Astrocyte of the cerebellum (primary cell): ENCODE measurements around the gene KLHL3.

Experiments used
- DNase-seq: peaks from one replicate; pipeline ENCODE4 v3.0.0-alpha.2; 2011; ENCODE audit warnings: low read depth
- H3K4me3 ChIP-seq: 2 replicates; pipeline ENCODE4 v1.5.1; 2011; ENCODE audit warnings: mild to moderate bottlenecking, low read depth, low read length, moderate library complexity
- in situ Hi-C: cut with HindIII; loops from 2 replicates; pipeline ENCODE4 v1.10.0; 2017; ENCODE audit warnings: low sequenced_read_pairs
- TF ChIP-seq, protein P1 (sequence below): IDR thresholded peaks from 2 replicates; pipeline ENCODE4 v1.5.1; 2012; ENCODE audit warnings: low read length, low read depth, moderate library complexity, mild to moderate bottlenecking; ENCODE audit errors: missing control alignments

Gene KLHL3

DNA sequence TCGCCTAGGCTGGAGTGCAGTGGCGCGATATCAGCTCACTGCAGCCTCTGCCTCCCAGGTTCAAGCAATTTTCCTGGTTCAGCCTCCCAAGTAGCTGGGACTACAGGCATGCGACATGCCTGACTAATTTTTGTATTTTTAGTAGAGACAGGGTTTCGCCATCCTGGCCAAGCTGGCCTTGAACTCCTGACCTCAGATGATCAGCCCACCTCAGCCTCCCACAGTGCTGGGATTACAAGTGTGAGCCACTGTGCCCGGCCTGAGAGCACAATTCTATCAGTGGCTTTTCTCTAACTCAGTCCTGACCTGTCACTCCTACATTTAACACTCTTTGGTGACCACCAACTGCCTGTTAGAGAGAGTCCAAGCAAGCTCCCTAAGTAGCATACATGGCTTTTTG is 154.1 kb downstream of the KLHL3 start:
- TF ChIP-seq, protein P1, sequence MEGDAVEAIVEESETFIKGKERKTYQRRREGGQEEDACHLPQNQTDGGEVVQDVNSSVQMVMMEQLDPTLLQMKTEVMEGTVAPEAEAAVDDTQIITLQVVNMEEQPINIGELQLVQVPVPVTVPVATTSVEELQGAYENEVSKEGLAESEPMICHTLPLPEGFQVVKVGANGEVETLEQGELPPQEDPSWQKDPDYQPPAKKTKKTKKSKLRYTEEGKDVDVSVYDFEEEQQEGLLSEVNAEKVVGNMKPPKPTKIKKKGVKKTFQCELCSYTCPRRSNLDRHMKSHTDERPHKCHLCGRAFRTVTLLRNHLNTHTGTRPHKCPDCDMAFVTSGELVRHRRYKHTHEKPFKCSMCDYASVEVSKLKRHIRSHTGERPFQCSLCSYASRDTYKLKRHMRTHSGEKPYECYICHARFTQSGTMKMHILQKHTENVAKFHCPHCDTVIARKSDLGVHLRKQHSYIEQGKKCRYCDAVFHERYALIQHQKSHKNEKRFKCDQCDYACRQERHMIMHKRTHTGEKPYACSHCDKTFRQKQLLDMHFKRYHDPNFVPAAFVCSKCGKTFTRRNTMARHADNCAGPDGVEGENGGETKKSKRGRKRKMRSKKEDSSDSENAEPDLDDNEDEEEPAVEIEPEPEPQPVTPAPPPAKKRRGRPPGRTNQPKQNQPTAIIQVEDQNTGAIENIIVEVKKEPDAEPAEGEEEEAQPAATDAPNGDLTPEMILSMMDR: no peak
- in situ Hi-C loops: no loop called here
- no peak overlapping the region for H3K4me3 ChIP-seq
- DNase-seq: no peak

GRCh38 chr5:137580030-137580429 is 155.9 kb downstream of the KLHL3 start:
- no peak overlapping the region for H3K4me3 ChIP-seq
- in situ Hi-C loops: no loop called here
- no peak for DNase-seq
- TF ChIP-seq, protein P1: peak; percentile 26

- in situ Hi-C loops: no loop called here
- no peak overlapping the region for H3K4me3 ChIP-seq
- no peak for DNase-seq
- TF ChIP-seq, protein P1: no peak
These were observed 160.0 kb downstream of the KLHL3 start for GRCh38 chr5:137575847-137576246.

- in situ Hi-C loops: no loop called here
- no peak overlapping the region for H3K4me3 ChIP-seq
- TF ChIP-seq, protein P1: no peak
- no peak for DNase-seq
These were observed 160.7 kb downstream of the KLHL3 start for GRCh38 chr5:137575211-137575610.

GRCh38 chr5:137573376-137573775 is 162.5 kb downstream of the KLHL3 start:
- in situ Hi-C loops: no loop called here
- no peak overlapping the region for H3K4me3 ChIP-seq
- TF ChIP-seq, protein P1: no peak
- DNase-seq: no peak

DNA sequence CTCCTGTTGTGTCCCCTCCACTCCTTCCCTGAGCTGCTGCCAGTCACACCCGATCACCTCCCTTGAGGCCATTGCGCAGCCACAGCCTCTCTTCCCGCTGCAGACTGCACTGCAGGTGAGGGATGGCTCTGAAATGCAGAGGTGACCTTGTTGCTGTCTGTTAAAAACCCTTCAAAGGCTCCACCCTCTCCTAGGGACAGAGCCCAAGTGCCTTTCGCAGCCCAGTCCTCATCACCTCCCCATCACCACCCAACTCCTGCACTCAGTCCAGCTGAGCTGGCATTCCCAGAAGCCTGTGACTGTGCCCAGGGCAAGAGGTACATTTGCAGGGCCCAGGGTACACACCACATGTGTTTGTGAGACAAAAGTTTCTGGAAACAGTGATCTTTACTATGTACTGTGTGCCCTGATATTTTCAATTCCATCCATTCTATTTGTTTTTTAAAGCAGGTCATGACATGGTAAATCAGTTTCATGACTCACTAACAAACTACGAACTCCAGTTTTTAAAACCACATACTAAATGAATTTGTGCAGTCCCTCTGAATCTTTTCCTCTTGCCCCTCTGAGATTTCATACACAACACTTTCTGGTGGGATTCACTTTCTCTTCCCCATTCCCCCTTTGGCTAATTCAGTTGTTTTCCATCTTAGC is 163.7 kb downstream of the KLHL3 start:
- in situ Hi-C loops: no loop called here
- no peak overlapping the region for H3K4me3 ChIP-seq
- no peak for DNase-seq
- TF ChIP-seq, protein P1: no peak
